ENCODE results near the gene ANAPC2.

Gene ANAPC2

DNA sequence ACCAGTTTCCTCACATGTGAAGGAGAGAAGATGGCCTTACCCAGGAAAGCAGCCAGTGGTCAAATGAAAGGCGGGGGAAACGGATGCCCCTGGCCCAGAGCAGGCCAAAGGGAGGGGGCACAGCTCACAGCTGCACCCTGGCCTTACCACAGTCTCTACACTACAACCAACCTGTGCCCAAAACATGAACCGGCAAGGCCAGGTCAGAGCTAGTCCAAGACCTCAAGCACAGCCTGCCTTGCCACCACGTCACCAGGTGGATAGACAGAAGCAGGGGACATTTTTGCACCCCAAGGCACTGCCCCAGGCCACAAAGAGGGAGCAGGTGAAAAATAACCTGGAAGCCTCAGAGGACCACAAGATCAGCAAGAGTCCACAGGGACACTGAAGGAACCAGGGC is 44.9 kb downstream of the ANAPC2 start:
- Histone ChIP-seq H3K14ac (ENCODE audit: low read length in 2 of 2) (no peak overlapping the region), H3K9me3 (ENCODE audit: control insufficient read depth, low read length) (no peaks in the 10 kb centered on the region), H2AFZ (ENCODE audit: low read depth, low read length) (no peak overlapping the region), H3K27ac (ENCODE audit: low read length, poor library complexity, severe bottlenecking) (no peak overlapping the region), H2BK15ac (ENCODE audit: low read depth, poor library complexity, severe bottlenecking) (no peak overlapping the region), H3K79me1 (replicated peaks; ENCODE audit: low read length, poor library complexity, severe bottlenecking) (no peaks in the 10 kb centered on the region), H3K36me3 (ENCODE audit: control insufficient read depth in 1 of 2, insufficient read depth in 2 of 2, low read depth in 1 of 2, low read length in 2 of 2) (peaks cover 0 to 8% of the 10 kb centered on the region in 2 experiments), H2BK12ac (ENCODE audit: low read length in 2 of 2) (no peak overlapping the region), H3K4me3 (ENCODE audit: insufficient read depth in 1 of 2, low read depth in 1 of 2, low read length in 2 of 2) (no peak overlapping the region), H2BK5ac (ENCODE audit: low read depth, low read length, poor library complexity, severe bottlenecking) (no peak overlapping the region), H3K4me1 (ENCODE audit: control insufficient read depth, insufficient read depth, low read depth, low read length) (peaks cover 14% of the 10 kb centered on the region), H2BK120ac (ENCODE audit: low read depth, low read length) (no peak overlapping the region), H3K18ac (ENCODE audit: low read depth in 1 of 2, low read length in 2 of 2) (no peak overlapping the region), H2AK5ac (ENCODE audit: low read length, severe bottlenecking) (no peak overlapping the region), H3K9ac (ENCODE audit: low read length) (no peak overlapping the region), H3K4me2 (ENCODE audit: low read length, poor library complexity, severe bottlenecking) (no peak overlapping the region), H4K8ac (ENCODE audit: low read length) (no peak overlapping the region), H3K4ac (ENCODE audit: low read depth in 1 of 2, low read length in 2 of 2) (no peak overlapping the region), H4K91ac (ENCODE audit: low read length) (no peak overlapping the region), H3K23ac (ENCODE audit: low read length in 2 of 2) (no peak overlapping the region), H3K27me3 (ENCODE audit: control insufficient read depth in 1 of 2, insufficient read depth in 1 of 2, low read length in 2 of 2) (peaks cover 47 to 66% of the 10 kb centered on the region in 2 experiments)
- no peak for DNase-seq
- 82% methylated on average over 4 of the region's 4 CpGs for WGBS

DNA sequence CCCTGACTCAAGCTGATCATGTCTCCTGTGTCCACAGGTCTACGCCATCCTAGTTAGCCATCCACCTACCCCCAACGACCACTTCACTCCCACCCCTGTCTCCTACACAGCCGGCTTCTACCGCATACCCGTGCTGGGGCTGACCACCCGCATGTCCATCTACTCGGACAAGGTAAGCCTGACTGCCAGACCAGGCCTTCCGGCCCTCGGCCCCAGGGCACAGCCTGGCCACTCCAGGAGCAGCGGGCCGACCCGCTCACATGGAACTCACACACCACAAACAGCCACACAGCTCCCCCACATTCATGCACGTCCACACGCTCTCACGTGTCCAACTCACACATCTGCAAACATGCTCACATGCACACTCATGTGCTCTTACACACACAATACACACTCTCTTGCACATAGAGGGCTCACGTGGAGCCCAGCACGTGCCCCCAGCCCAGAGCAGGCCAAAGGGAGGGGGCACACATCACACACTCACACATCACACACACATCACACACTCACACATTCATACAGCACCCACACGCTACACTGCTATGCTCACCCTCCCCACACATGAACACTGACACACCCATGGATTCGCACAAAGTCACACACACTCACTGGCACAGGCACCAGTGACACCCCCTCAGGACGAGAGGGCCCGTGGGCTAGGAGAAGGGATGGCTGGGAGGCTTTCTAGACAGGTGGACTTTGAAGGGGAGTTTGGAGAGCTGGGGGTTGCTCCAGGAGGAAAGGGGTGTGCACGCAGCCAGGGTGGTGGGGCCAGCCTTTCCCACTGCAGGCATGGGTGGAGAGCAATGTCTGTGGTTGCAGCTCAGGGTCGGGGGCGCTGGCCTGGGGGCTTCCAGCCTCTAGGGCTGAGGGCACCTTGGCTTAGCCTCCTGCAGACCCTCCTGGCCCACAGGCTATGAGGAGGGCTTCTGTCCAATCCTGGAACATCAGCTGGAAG is 46.1 kb downstream of the ANAPC2 start:
- Histone ChIP-seq H2BK5ac (ENCODE audit: low read depth, low read length, poor library complexity, severe bottlenecking) (no peak overlapping the region), H3K14ac (ENCODE audit: low read length in 2 of 2) (no peak overlapping the region), H2BK12ac (ENCODE audit: low read length in 2 of 2) (no peak overlapping the region), H2AK5ac (ENCODE audit: low read length, severe bottlenecking) (no peak overlapping the region), H3K18ac (ENCODE audit: low read depth in 1 of 2, low read length in 2 of 2) (no peak overlapping the region), H2AFZ (ENCODE audit: low read depth, low read length) (no peak overlapping the region), H3K36me3 (ENCODE audit: control insufficient read depth in 1 of 2, insufficient read depth in 2 of 2, low read depth in 1 of 2, low read length in 2 of 2) (peaks cover 0 to 8% of the 10 kb centered on the region in 2 experiments), H3K4me1 (ENCODE audit: control insufficient read depth, insufficient read depth, low read depth, low read length) (peaks cover 12% of the 10 kb centered on the region), H3K4me3 (ENCODE audit: insufficient read depth in 1 of 2, low read depth in 1 of 2, low read length in 2 of 2) (no peak overlapping the region), H3K4ac (ENCODE audit: low read depth in 1 of 2, low read length in 2 of 2) (no peak overlapping the region), H3K4me2 (ENCODE audit: low read length, poor library complexity, severe bottlenecking) (no peak overlapping the region), H3K27ac (ENCODE audit: low read length, poor library complexity, severe bottlenecking) (no peak overlapping the region), H3K9me3 (ENCODE audit: control insufficient read depth, low read length) (no peaks in the 10 kb centered on the region), H3K23ac (ENCODE audit: low read length in 2 of 2) (no peak overlapping the region), H3K9ac (ENCODE audit: low read length) (no peak overlapping the region), H3K79me1 (replicated peaks; ENCODE audit: low read length, poor library complexity, severe bottlenecking) (no peaks in the 10 kb centered on the region), H4K91ac (ENCODE audit: low read length) (no peak overlapping the region), H3K27me3 (ENCODE audit: control insufficient read depth in 1 of 2, insufficient read depth in 1 of 2, low read length in 2 of 2) (peaks cover 59 to 69% of the 10 kb centered on the region in 2 experiments), H2BK120ac (ENCODE audit: low read depth, low read length) (no peak overlapping the region), H2BK15ac (ENCODE audit: low read depth, poor library complexity, severe bottlenecking) (no peak overlapping the region), H4K8ac (ENCODE audit: low read length) (no peak overlapping the region)
- no peak for DNase-seq
- 73% methylated on average over 24 of the region's 24 CpGs for WGBS

DNA sequence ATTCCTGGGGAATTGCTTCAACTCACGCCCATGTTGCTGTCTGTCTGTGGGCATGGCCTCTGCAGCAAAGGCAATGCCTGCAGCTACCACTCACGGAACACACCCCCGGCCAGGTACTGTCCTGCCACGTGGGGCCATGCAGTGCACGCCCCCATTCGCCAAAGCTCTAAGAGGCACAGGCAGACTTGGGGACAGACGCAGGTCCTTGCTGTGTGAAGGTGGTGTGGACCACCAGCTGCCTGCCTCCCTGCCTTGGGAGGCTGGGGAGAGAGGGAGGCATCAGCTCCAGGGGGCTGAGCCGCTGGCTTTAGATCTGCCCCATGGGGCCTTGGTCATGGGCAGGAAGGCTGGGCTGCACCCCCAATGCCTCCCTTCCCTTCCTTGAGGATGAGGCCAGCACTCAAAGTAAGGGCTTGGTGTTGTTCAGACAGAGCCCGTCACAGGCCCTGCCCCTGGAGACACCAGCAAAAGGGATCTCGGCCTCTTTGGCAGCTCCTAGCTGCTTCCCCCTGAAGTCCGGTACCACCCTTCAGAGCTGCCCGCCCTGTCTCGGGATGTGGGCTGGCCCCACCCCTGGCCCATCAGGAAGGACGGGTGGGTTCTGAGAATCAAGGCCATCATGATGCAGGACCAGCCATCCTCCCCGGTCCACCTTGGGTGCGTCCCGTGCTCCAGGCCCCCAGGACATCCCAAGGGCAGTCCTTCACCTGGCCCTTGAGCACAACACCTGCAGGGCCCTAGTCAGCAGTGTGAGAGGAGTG is 47.1 kb downstream of the ANAPC2 start:
- Histone ChIP-seq H3K9me3 (ENCODE audit: control insufficient read depth, low read length) (no peaks in the 10 kb centered on the region), H2BK15ac (ENCODE audit: low read depth, poor library complexity, severe bottlenecking) (no peak overlapping the region), H2BK5ac (ENCODE audit: low read depth, low read length, poor library complexity, severe bottlenecking) (no peak overlapping the region), H4K8ac (ENCODE audit: low read length) (no peak overlapping the region), H2BK120ac (ENCODE audit: low read depth, low read length) (no peak overlapping the region), H3K14ac (ENCODE audit: low read length in 2 of 2) (no peak overlapping the region), H2AK5ac (ENCODE audit: low read length, severe bottlenecking) (no peak overlapping the region), H3K18ac (ENCODE audit: low read depth in 1 of 2, low read length in 2 of 2) (no peak overlapping the region), H3K36me3 (ENCODE audit: control insufficient read depth in 1 of 2, insufficient read depth in 2 of 2, low read depth in 1 of 2, low read length in 2 of 2) (peaks cover 0 to 8% of the 10 kb centered on the region in 2 experiments), H3K4ac (ENCODE audit: low read depth in 1 of 2, low read length in 2 of 2) (no peak overlapping the region), H3K9ac (ENCODE audit: low read length) (no peak overlapping the region), H4K91ac (ENCODE audit: low read length) (no peak overlapping the region), H2BK12ac (ENCODE audit: low read length in 2 of 2) (no peak overlapping the region), H2AFZ (ENCODE audit: low read depth, low read length) (no peak overlapping the region), H3K4me3 (ENCODE audit: insufficient read depth in 1 of 2, low read depth in 1 of 2, low read length in 2 of 2) (no peak overlapping the region), H3K4me1 (ENCODE audit: control insufficient read depth, insufficient read depth, low read depth, low read length) (peaks cover 10% of the 10 kb centered on the region), H3K4me2 (ENCODE audit: low read length, poor library complexity, severe bottlenecking) (no peak overlapping the region), H3K79me1 (replicated peaks; ENCODE audit: low read length, poor library complexity, severe bottlenecking) (no peaks in the 10 kb centered on the region), H3K27me3 (ENCODE audit: control insufficient read depth in 1 of 2, insufficient read depth in 1 of 2, low read length in 2 of 2) (peaks cover 70 to 77% of the 10 kb centered on the region in 2 experiments), H3K27ac (ENCODE audit: low read length, poor library complexity, severe bottlenecking) (no peak overlapping the region), H3K23ac (ENCODE audit: low read length in 2 of 2) (no peak overlapping the region)
- WGBS, result 77% methylated on average over 16 of the region's 17 CpGs
- DNase-seq, result no peak
